GM18526 (cell line): ENCODE measurements around the gene ARHGAP42.

Experiments used
- POLR2A ChIP-seq: IDR thresholded peaks from 3 replicates; pipeline ENCODE4 v1.6.1; 2011; ENCODE audit not compliant: insufficient read length; ENCODE audit errors: extremely low read depth

The ARHGAP42 gene

GRCh38 chr11:100821198-100821597, 134.1 kb downstream of the ARHGAP42 start:
- no peak for TF ChIP-seq POLR2A

GRCh38 chr11:100823360-100823759, 136.3 kb downstream of the ARHGAP42 start:
- TF ChIP-seq POLR2A: no peak

- TF ChIP-seq POLR2A: no peak
These were observed 137.1 kb downstream of the ARHGAP42 start for GRCh38 chr11:100824041-100824809.

- TF ChIP-seq POLR2A: no peak
These were observed 138.5 kb downstream of the ARHGAP42 start for GRCh38 chr11:100825626-100826025.

DNA sequence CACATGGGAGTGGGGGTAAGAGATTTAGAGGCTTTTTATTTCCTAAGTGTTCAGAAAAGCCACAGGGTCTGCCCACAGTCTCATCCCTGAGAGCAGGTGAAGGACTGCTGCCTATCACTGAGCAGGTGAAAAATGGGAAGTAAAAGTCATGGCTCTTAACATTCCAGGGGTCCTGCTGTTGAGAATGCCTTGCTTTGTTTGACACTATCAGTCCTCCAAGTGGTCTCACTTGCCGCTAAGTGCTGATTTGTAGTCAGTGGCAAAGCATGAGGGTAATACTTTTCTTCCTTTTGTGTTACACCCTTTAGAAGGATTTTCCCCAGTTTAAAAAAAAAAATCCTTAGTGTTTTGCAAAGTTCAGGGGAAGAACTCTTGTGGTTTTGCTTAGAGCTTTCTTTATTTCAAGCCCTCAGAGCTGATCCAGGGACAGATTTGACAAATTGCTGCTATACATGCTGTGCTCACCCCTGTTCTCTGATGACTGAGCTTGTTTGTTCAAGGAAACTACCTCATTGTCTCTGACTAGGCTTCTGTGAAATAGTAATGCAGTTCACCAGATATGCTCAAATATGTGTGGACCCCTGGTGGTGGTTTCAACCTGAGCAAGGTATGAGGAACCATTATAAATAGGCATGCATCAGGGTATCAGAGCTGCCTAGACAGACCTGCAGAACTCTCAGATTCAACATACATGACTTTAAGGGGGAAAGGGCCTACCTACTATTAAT, 141.0 kb downstream of the ARHGAP42 start:
- no peak for TF ChIP-seq POLR2A

DNA sequence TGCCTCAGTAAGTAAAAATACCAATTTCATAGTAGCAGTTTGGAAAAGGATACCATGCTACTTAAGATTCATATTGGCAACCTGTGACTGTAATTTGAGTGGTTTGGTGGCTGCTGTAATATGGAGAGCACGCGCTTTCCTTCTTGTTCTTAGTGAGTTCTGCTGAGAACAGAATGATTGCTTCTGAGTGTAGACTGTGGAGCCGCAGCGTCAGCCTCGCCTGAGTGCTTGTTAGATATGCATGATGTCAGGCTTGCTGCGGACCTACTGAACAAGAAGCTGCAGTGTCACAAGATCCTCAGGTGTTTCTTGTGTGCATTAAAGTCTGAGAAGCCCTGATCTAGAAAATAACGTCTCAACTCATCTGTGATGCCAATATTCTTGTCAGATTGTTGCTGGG, 143.2 kb downstream of the ARHGAP42 start:
- no peak for TF ChIP-seq POLR2A

DNA sequence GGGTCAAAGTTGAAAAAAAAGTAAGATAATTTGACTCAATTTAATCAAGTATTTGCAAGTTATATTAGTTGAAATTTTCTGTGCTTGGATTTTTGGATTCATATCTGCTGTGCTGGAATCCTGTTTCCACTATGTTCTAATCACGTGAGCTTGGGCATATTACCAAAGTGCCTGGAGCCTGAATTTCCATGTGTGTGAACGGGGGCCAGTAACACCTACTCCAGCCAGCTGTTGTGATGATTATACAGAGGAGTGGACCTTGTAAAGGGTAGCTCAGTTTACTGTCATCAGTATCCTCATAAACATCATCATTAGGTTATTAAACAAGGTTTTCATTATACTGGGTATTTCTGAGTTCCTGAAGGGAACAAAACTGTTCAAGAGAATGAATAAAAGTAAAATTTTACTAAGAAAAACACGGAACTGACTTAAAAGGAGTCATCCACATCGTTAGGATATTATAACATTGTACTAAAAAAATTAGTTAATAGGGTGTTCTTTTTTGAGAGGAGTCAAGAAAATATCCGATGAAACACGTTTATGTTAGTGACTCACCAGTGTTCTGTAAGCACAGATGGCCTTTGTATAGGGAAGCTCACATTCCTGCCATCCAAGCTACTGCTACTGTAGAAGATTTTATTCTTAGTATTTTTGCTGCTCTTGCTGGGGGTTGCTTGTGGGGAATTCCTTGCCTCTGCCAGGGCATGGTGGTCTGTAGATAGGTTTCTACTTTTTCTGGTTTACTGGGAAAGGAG, 144.1 kb downstream of the ARHGAP42 start:
- TF ChIP-seq POLR2A: no peak

DNA sequence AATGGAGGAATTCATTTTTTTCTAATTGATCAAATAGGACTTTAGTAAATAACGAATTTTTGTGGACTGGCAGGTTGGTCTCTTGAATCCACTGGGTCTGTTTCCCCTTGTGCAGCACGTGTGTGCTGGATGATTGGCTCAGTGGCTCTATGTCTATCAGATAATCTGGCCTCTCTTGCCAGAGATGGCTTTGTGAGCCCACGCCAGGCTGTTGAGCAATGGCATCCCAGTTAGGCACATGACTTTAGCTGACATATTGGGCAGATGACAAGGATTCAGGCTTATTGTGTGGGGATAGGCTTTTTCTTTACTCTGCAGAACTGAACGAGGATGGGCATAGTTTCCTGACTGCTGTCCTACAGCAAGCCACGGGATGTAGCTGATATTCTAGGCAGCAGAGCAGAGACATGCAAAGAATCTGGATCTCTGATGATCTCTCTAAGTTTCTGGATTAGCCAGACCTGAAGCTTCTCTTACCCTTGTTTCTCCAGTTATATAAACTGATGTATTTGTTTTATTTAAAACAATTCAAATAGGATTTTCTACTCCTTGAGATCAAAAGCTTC, 144.9 kb downstream of the ARHGAP42 start:
- no peak for TF ChIP-seq POLR2A

GRCh38 chr11:100832829-100833228, 145.7 kb downstream of the ARHGAP42 start:
- TF ChIP-seq POLR2A: no peak

- TF ChIP-seq POLR2A: no peak
These were observed 146.2 kb downstream of the ARHGAP42 start for GRCh38 chr11:100833276-100833675.

GRCh38 chr11:100835854-100836253, 148.8 kb downstream of the ARHGAP42 start:
- no peak for TF ChIP-seq POLR2A

DNA sequence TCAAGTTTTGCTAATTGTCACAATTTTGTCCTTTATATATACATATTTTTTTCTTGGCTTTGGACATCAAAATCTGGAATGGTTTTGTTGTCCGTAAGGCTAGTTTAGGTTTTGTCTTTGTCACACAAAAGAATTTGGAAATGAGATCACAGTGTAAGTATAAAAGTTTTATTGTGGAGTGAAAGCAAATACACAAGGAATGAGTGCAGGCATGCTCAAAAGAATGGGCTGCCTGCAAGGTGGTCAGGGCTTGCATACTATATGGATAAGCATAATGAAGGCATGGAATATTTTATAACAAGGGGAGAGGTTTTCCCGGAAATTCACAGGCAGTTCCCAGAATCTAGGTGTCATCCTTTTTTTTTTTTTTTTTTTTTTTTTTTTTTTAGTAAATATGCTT, 150.2 kb downstream of the ARHGAP42 start:
- no peak for TF ChIP-seq POLR2A

GRCh38 chr11:100841711-100842407, 154.8 kb downstream of the ARHGAP42 start:
- no peak for TF ChIP-seq POLR2A

DNA sequence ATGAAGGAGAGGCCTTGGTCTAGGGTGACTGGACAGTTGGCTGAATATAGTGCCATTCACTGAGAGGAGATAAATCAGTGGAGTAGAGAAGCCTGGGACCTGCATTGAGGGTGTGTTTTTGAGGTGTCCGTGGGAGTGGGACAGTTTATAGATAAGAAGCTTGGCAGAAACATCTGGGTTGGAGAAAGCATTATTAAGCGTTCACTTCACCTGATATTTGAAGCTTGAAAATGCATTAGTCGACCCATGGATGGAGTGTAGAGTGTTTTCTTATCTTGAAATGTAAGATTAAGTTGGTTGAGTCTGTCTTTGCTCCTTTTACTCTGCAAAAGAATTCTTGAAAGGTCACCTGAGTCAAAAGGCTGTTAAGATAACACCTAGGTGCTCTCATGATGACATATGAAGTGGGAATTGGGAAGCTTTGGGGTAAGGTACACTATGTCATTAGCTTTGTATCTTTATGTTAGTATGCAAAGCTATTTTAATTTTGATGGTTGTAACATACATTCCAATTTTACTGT, 160.7 kb downstream of the ARHGAP42 start:
- no peak for TF ChIP-seq POLR2A

DNA sequence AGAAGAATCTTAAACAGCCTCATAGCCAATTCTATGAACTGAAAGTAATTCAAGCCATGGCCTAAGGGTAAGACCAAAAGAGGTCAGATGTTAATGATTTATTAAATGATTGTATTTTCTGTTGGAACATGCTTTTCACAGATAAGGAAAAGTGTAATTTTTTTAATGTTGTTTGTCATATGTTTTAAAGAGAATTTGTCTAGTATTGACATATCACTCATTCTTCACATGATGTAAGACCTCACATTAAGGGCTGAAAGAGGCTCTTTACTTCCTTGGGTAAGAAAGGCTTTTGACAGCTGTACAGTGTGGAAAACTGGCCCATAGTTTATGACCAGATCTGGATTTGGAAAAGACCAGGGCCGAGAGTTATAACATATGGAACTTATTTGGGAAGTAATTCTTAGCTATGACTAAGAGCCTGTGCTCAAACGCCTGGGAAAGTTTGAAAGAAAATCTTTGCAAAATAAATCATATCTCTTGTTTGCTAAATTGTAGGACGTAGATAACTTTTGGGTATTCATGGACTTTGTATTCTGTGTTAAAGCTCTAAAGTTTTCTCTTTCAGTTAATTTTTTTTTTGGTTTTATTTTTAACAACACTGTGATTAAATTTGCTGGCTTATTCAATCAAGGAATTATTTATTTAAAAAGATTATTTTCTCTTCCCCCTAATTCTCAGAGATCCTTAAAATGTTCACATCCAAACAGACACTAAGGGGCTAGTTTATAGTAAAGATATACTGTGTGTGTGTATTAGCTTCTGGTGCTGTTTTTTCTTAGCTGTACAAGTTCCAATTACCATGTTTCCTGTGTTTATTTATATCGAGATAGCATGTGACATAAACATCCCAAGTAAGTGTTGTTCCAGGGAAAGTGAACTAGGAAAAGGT, 162.2 kb downstream of the ARHGAP42 start:
- TF ChIP-seq POLR2A: no peak
